Measurements from ENCODE around the gene S100A10. TPM values are rescaled to one million over a fixed set of nuclear protein-coding genes. Genes with fewer than 3 reads are reported as not detected.

The S100A10 gene
- total RNA-seq, 2 experiments from 2014 or later, result 189 to 204 TPM

- no peaks in the 10 kb centered on the region for H3K9me3 ChIP-seq (ENCODE audit: control insufficient read depth in 1 of 2, insufficient read depth in 1 of 2, low read length in 2 of 2)
- DNase-seq (peak in 3 of 14 experiments; percentile 9 to 58 (median 37)), ATAC-seq (ENCODE audit: poor library complexity) (no peak)
- no peaks in the 10 kb centered on the region for H3K27me3 ChIP-seq (ENCODE audit: control insufficient read depth in 1 of 2, insufficient read depth in 2 of 2, low read length in 2 of 2)
- Mint-ChIP-seq H3K27me3 (peaks cover 5% of the 10 kb centered on the region), H3K27ac (peak overlapping the region; percentile 88), H3K36me3 (ENCODE audit: low read depth) (no peaks in the 10 kb centered on the region), H3K9me3 (no peaks in the 10 kb centered on the region), H3K4me1 (ENCODE audit: low read depth) (peaks cover 43% of the 10 kb centered on the region), H3K4me3 (no peak overlapping the region)
- H3K4me1 ChIP-seq (ENCODE audit: insufficient read depth, low read length), result peaks cover 54% of the 10 kb centered on the region
- intact Hi-C loops (cut with DNase I, micrococcal nuclease), result no loop called here
- POLR2A ChIA-PET, result interaction anchor here (0.9 to 1.0 kb wide), 2 partner anchors 9 to 20 kb away, joined by 3 to 4 read pairs; no protein-coding TSS in a partner anchor
- H3K4me3 ChIP-seq (ENCODE audit: low read length), result no peak overlapping the region
- H3K27ac ChIP-seq (ENCODE audit: low read depth in 1 of 2, low read length in 2 of 2), result peak overlapping the region in 1 of 2 donors; percentile 85
- CTCF ChIA-PET, result interaction anchor here (0.6 to 1.2 kb wide), 3 partner anchors 57 to 749 kb away, joined by 3 to 5 read pairs (median 3); partner anchors contain the start of gene S100A11
- H3K36me3 ChIP-seq (ENCODE audit: insufficient read depth, low read length), result no peaks in the 10 kb centered on the region
- TF ChIP-seq CTCF (IDR thresholded peaks at IDR 0.05), result no peak
These were observed 49.4 kb downstream of the S100A10 start for GRCh38 chr1:151944126-151944856.

DNA sequence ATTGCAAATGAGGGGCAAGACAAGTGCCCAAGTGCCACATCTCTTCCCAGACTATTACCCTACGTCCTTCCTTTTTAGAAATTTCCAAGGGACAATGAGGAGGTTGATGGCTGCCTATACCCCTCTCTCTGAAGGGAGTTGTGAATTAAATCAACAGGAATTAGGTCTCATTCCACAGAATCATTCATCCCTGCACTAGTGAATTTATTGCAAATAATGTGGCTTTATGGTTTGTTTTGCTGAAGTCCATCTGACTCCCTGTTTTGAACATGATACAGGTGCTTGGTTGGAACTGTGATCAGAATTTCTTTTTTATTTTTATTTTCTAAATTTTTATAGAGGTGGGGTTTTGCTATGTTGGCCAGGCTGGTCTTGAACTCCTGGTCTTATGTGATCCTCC lies 50.1 kb downstream of the S100A10 start:
- Mint-ChIP-seq H3K27ac (peak overlapping the region; percentile 88), H3K27me3 (peaks cover 5% of the 10 kb centered on the region), H3K9me3 (no peaks in the 10 kb centered on the region), H3K4me3 (no peak overlapping the region), H3K36me3 (ENCODE audit: low read depth) (no peaks in the 10 kb centered on the region), H3K4me1 (ENCODE audit: low read depth) (peaks cover 43% of the 10 kb centered on the region)
- H3K4me1 ChIP-seq (ENCODE audit: insufficient read depth, low read length), result peaks cover 53% of the 10 kb centered on the region
- CTCF ChIA-PET, result no interaction called here
- POLR2A ChIA-PET, result interaction anchor here (0.9 kb wide), 1 partner anchor 8 kb away, joined by 4 read pairs; no protein-coding TSS in a partner anchor
- H3K27ac ChIP-seq (ENCODE audit: low read depth in 1 of 2, low read length in 2 of 2), result peak overlapping the region in 1 of 2 donors; percentile 26
- DNase-seq, result no peak
- TF ChIP-seq CTCF (IDR thresholded peaks at IDR 0.05), result no peak
- intact Hi-C loops (cut with DNase I, micrococcal nuclease), result no loop called here
- no peaks in the 10 kb centered on the region for H3K36me3 ChIP-seq (ENCODE audit: insufficient read depth, low read length)
- H3K4me3 ChIP-seq (ENCODE audit: low read length), result no peak overlapping the region
- H3K27me3 ChIP-seq (ENCODE audit: control insufficient read depth in 1 of 2, insufficient read depth in 2 of 2, low read length in 2 of 2), result no peaks in the 10 kb centered on the region
- H3K9me3 ChIP-seq (ENCODE audit: control insufficient read depth in 1 of 2, insufficient read depth in 1 of 2, low read length in 2 of 2), result no peaks in the 10 kb centered on the region
- ATAC-seq (ENCODE audit: poor library complexity), result no peak

- H3K4me3 ChIP-seq (ENCODE audit: low read length), result no peak overlapping the region
- peaks cover 53% of the 10 kb centered on the region for H3K4me1 ChIP-seq (ENCODE audit: insufficient read depth, low read length)
- ChIA-PET CTCF (no interaction called here), POLR2A (no interaction called here)
- ATAC-seq (ENCODE audit: poor library complexity) (no peak), DNase-seq (no peak)
- intact Hi-C loops (cut with DNase I, micrococcal nuclease), result no loop called here
- no peaks in the 10 kb centered on the region for H3K36me3 ChIP-seq (ENCODE audit: insufficient read depth, low read length)
- no peak for TF ChIP-seq CTCF (IDR thresholded peaks at IDR 0.05)
- no peak overlapping the region for H3K27ac ChIP-seq (ENCODE audit: low read depth in 1 of 2, low read length in 2 of 2)
- Mint-ChIP-seq H3K9me3 (no peaks in the 10 kb centered on the region), H3K36me3 (ENCODE audit: low read depth) (no peaks in the 10 kb centered on the region), H3K27ac (no peak overlapping the region), H3K4me3 (no peak overlapping the region), H3K27me3 (peaks cover 5% of the 10 kb centered on the region), H3K4me1 (ENCODE audit: low read depth) (peaks cover 43% of the 10 kb centered on the region)
- H3K27me3 ChIP-seq (ENCODE audit: control insufficient read depth in 1 of 2, insufficient read depth in 2 of 2, low read length in 2 of 2), result no peaks in the 10 kb centered on the region
- H3K9me3 ChIP-seq (ENCODE audit: control insufficient read depth in 1 of 2, insufficient read depth in 1 of 2, low read length in 2 of 2), result no peaks in the 10 kb centered on the region
These were observed 50.8 kb downstream of the S100A10 start for GRCh38 chr1:151942882-151943281.

Data from CD4-positive, alpha-beta T cell (primary cell).